ENCODE measurements around the gene GRIA4.

Gene GRIA4

DNA sequence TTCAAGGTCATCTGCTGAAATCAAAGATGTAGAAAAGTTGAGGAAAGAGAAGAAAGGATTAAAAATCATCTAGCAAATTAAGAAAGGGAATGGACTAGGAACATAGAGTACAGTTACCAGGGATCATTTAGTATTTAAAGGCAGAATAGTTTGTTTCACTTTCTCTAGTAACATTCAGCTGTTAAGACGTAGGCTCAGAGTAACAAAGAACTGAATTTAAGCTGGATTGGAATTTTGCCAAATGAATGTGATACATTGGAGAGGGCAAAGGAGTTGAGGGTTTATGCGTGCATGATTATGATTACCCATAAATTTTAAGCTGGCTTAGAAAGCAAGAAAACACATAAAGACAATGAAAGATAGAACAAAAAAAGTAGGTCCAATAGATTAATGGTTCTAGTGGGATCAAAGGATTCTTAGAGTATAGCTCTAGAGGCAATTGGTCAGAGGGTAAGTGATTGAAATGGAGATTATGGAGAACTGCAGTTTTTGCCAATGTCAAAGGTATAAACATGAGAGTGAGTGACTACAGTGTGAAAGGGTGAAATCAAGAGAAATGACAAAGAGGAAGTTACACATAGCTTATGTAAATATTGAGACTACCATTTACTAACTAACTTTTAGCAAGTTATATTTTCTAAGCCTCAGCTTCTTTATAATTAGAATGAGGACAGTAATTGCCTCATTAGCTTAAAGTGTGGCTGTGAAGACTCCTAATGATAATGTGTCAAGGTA lies 190.0 kb downstream of the GRIA4 start:
- DNase-seq, result no peak

DNA sequence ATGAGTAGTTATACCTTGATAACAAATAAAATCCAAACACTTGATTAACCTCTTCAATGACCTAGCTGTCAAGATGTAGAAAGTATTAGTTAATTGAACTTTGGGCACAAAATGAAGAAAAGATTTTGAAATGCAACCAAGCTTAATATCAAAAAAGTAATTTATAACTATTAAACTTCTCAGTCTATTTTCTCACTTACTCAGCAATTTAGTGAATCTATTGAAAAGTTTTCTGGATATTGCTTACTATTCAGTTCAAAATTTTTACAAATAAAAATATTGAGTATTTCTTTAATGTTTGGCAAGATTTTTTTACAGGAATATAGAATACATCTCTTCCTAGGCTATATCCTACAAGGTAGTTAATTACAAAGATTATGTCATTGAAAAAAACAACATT lies 192.5 kb downstream of the GRIA4 start:
- no peak for DNase-seq

DNA sequence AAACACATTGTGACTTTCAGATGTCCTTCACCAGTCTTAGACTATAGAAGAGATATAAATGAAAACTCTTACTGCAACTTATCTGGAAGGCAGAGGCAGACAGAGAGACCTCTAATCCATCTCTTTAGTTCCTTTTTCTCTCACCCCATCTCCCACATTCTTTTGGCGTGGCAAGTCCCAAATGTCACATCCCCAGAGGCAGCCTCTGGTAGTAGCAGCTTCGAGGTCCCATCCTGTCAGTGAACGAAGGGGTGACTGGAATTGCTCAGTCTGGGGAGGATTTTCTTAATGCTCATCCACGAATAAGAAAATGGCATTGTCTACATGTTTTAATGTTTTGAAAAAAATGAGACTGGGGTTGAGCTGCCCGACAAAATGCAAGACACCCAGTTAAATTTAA lies 201.4 kb downstream of the GRIA4 start:
- DNase-seq, result no peak

DNA sequence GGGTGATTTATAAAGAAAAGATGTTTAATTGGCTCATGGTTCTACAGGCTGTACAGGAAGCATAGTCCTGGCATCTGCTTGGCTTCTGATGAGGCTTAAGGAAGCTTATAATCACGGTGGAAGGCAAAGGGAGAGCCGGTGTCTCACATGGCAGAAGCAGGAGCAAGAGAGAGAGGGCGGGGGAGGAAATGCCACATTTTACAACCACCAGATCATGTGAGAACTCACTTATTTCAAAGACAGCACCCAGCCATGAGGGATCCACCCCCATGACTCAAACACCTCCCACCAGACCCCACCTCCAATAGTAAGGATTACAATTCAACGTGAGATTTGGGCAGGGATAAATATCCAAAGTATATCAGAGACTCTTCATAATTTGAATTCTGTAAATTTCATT lies 211.5 kb downstream of the GRIA4 start:
- DNase-seq, result no peak

DNA sequence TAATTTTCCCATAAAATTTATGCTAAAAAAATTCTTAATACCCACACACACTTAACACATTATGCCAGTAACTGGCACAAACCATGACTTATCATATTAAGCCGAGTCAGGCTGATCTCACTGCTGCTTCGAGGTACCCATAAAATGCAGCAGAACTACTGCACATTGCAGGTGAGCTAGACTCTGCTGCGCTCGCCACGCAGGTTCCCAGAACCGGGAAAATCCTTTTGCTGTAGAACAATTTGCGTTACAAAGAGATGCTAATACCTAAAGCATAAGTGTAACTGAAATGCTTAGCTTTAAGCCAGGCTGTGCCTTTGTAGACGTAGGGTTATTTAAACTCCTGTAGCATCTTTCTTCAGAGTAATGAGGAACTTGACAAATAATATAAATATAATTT lies 211.9 kb downstream of the GRIA4 start:
- DNase-seq, result no peak

DNA sequence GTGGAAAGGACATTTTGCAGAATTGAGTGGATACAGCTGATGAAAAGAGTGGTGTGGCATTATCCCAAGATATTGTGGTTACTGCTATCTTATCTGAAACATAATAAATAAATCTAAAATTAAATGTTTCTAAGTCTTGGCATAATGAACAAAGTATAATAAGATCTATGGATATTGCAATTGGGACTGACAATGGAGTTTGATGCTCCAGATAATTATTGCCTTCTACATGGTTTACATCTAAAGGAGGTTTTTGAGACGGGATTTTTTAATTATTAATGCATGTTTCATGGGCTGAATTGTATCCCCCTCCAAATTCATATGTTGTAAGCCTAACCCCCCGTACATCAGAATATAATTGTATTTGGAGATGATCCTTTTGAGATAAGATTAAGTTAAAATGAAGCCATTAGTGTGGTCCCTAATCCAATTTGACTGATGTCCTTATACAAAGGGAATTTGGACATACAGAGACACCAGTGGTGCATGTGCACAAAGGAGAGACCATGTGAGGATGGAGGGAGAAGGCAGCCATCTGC lies 213.7 kb downstream of the GRIA4 start:
- no peak for DNase-seq

DNA sequence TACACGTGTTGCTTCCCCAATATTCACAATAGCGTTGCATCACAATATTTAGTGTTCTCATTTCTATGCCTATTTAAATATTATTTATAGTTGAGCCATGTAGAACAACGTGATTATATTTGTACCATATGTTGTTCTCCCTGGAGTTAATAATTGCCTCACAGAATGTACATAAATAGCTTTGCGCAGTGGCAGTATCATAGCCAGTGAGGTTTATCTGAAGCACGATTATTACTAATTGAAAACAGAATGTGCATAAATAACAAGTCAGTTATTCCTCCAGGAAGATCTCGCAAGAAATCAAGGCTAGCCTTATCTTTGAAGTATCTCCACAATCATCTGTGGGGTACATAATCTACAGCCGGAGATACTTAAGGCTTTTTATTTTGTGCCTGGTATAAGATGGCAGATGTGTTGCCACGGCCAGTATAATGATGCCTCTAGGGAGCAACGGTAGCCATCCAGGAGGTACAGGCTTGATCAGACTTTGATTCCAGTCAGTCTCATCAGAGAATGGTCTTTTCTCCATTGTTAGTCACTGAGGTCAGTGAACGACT lies 214.7 kb downstream of the GRIA4 start:
- DNase-seq, result no peak

DNA sequence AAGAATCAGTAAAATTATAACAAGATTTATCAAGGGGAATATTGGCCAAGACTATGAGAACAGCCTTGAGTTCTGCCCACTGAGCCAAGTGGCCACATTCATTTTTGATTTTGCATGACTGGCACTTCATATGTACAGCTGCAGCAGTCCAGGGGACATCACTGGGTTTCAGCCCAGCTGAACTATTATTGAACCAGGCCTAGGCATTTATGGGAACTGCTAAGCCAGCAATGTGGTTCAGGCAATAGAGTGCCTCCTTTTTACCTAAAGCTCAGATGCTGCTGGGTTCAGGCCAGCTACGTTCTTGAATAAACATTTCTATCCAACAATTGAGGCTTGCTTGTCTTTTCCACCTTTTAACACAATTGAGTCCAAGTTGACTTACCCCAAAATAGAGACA lies 215.3 kb downstream of the GRIA4 start:
- DNase-seq, result no peak

DNA sequence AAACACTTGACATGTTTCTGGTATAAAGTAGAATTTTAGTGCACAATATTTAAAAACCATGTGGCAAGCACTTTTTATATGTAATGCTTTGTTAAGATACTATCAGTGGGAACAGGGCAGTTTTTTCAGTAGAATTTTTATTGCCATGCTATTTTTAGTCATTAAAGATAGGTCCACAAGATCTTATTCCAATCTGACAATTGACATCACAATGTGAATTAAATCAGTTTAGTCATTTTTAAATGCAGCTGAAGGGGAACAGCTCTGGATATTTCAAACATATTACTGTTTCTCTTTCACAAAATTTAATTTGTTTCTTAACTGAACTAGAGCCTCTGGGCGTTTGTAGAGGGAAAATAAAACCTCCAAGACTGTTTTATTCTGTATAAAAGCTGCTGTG lies 218.0 kb downstream of the GRIA4 start:
- DNase-seq, result no peak

DNA sequence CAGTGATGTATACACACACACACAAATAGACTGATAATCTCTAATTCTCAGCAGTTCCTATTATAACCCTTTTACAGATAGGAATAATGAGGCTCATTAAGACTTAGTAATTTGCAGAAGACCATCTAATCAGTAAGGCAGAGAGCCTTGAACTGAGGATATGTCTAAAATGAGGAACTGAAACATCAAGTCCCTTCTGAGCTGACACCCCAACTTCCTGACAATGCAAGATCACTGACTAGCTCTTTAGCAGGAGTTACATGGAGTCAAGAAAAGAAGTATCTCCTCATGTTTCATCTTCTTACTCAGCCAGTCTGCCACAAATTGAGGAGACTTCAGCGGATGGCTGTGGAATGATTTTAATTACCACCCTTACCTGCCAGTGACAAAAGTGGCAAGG lies 219.2 kb downstream of the GRIA4 start:
- DNase-seq, result no peak

DNA sequence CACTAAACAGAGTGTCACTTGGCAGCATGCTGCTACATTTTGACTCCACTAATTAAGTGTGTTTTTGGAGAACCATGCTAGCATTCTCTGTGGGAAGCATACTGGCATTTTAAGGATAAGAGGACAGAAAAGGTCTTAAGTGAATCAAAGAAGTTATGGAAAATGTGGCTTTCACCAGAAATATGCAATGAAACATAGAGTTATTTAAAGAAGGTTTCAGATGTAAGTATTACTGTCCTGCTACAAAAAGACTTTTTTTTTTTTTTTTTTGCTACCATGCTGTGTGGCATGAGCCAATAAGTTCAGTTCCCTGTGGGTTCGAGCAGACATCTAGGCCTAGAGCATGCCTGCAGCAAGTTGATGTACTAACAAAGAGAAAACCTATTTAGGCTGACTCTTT lies 224.6 kb downstream of the GRIA4 start:
- no peak for DNase-seq

DNA sequence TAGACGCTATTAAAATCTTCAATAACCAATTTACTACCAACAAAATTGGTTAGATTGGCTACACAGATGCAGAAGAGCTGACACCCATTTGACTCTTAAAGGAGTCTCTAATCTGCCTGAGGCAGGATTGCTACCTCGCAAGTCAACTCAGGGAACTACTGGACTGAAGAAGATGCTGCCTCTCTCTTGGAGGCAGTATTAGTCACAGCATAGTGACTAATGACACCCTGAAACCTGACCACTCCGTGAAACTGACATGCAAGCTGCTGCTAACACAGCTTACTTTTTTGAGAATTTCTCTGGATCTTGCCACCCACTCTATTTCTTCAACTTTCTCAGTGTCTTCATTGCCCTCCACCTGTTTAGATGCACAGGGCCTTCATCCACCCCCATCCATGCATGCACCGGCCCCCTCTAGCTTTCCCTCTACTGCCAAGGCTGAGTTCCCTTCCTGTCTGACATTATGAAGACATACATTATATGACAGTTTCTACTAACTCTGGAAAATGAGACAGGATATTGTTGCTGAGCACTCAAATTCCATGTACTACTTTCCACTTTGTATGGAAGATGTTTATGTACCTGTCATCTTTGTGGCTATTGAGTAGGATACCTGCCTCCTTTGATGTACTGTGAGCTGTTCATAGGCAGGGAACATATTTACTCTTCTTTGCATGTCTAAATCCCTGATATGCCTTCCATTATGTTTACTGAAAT lies 229.0 kb downstream of the GRIA4 start:
- DNase-seq, result no peak

DNA sequence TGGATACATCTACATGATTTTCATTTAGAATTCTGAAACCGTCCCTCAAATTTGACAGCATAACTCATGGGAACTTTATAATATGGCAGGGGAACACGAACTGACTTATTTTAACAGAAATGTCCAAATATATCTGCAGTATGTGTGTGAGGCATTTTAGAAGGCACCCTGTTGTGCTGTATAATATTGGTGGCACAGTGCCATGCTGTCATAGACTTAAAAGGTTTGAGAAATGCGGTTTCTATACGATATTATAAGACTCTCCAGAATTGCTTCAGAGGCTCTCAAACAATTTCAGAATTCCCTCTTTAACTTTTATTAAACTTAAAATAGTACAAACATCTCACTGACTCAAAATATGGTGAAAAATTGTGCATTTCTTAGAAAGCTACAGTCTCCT lies 230.5 kb downstream of the GRIA4 start:
- no peak for DNase-seq

DNA sequence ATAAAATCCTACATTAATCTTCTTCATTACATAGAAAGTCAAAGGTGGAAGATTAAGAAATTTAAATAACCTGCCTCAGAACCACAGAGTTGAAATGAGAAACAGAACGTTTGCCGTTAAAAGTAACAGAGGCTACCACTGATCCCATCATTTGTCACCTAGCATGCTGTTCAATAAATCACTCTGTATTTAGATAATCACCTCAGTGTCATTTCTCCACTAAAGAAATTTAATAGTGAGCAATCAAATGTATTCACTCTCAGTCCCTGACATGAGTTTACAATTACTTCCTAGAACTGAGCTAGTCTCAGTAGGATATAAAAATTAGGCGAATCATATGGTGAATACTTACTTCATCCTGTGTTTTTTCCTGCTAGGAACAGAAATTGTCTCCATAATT lies 242.5 kb downstream of the GRIA4 start:
- no peak for DNase-seq

DNA sequence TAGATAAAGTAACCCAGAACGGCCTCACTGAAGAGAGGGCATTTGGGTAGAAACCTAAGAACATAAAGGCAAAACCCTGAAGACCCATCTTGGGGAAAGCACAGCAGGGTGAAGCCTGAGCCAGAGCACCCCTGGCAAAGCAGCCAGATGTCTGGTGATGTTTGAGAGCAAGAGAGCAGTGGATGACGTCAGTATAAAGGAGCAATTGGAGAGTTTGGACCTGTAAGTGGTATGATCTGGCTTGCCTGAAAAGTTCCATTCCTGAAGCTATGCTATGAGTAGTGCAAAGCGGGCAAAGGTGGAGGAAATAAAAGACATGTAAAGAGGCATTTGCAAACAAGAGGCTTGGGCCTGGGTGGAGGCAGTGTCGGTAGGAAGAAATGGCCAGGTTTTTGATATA lies 244.4 kb downstream of the GRIA4 start:
- DNase-seq, result no peak

DNA sequence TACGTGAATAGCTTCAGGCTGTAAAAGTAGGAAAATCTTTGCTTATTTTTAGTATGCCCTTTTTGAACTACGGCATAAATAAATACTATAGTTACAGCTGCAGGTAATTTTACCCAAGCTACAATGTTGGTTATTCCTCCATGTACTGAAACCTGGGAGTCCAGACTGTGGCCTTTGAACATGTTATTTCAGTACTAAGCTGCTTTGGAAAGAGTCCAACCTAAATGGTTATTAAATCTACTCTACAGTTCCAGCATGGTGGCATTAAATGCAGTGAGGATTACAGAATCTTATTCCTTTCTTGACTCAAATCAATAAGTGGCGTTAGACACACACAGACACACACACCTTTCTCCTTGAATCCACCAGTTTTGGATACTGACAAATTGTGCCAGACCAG lies 247.1 kb downstream of the GRIA4 start:
- DNase-seq, result no peak

DNA sequence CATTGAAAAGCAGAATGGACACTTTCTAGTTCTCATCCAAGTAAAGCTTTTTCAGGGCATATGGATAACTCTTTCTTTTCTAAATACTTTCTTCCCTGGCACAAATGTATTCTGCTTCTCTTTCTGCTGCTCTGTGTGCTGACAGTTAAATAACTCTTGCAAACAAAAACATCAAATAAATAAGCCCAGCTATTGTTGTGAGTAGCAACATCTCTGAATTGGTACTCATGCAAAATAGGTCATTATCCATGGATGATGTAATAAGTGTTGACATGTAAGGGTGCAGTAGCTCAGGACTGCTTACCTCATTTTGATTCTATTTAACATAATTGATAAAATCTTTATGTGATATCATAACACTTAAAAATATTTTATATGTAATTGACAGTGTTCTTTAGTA lies 247.9 kb downstream of the GRIA4 start:
- DNase-seq, result no peak

DNA sequence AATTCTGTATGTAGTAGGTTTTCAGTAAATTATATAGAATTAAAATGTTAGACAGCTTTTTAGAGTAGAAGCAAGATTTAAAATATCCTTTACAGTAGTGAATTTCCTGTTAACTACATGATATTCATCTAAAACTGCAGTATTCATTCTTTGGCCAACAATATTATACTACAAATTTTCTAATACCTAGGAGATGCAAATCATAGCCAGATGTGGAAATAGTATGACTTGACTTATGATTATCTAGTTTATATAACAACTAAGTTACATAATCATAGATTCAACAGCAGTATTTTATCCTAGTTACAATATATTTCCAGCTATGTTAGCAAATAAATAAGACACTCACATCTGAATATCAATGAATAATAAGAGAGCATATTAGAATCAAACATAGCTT lies 249.0 kb downstream of the GRIA4 start:
- DNase-seq, result no peak

DNA sequence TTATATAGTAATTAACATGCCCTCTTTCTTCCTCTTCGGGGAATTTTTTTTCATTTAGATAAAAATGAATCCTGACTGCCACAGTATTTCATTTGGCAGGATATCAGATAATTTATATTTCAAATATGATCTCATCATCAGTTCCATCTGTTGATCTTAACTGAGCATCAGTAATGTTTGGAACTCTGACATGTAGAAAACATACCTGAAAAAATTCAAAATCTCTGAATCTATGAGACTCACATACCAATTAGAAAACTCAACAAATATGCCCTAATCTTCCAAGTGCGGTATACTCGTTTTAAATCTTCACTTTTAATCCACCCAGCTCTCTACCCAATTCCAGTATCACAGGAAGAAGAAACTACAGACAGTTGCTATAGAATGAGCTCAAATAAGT lies 250.2 kb downstream of the GRIA4 start:
- no peak for DNase-seq

DNA sequence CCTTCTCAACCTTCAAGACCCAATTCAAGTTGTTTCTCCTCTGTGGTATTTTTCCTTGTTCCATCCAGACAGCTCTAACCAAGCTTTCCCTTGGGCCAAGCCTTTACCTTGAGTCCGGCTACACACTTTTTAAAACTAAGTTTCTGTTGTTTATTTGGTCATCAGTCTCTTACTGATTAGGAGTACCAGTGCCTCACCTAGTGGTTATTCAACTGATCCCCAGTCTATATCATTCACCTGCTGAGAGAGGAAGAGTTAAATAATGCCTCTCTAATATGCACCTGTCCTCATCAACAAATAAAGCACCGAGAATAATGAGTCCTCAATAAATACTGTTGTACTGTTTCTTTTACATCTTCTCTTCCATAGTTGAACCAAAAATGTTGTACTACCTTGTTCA lies 251.4 kb downstream of the GRIA4 start:
- DNase-seq, result no peak

DNA sequence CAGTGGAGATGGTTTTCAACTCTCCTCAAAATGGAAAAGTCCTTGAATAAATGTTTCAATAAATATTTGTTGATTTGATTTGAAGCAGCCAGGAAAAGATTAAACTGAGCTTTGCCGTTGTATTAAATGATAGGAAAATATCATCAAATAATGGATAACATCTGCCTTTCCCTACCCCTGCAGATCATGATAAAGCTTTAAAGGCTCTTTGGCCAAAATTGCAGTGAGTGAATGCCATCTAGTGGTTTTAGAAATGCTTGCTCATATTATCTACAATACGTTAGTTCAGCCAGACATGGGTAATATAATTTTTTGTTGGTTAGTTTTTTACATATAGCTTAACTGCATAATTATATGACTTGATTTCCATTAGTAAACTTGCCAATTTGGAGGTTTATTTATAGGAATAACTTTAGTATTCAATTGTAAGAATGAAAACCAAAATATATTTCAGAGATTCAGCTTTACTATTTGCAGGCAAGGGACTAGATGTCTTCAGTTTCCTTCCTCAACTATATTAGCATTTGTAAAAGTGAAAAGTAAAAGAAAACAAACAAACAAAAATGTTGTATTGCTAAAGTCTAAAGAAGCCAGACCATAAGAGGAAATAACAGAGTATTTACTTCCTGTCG lies 253.0 kb downstream of the GRIA4 start:
- no peak for DNase-seq

DNA sequence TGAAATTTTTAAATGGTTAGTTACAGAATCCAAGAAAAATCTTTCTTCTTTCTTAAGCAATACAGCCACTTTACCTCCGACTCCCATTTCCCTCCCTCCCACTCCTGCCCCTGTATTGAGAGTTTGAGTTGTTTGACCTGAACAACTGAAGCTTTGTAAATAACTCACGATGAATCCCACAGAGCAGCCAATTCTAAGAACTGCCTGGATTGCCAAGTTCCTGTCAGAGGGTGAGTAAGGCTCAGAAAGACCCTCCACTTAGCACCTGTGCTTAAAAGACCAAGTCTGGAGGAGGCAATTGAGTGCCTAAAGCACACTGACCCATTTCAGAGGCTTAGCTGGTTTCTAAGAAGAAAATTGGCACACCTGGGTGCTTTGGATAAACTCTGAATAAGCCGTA lies 253.7 kb downstream of the GRIA4 start:
- DNase-seq, result no peak

DNA sequence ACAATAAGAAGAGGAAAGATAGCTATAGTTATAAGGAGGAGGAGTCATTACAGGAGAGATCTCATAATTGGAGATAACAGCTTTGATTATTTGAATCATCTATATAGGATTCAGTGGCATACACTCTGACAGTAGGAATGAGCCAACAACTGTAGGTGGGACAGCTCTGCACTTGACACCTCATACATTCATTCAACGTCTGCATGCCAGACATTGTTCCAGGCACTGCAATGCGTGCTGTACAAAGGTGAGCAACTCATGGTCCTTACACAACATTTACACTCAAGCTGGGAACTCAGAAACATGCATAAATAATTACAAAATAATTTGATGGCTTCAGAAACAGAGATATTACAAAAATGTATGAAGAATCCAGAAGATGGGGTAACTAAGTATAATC lies 257.9 kb downstream of the GRIA4 start:
- DNase-seq, result no peak

DNA sequence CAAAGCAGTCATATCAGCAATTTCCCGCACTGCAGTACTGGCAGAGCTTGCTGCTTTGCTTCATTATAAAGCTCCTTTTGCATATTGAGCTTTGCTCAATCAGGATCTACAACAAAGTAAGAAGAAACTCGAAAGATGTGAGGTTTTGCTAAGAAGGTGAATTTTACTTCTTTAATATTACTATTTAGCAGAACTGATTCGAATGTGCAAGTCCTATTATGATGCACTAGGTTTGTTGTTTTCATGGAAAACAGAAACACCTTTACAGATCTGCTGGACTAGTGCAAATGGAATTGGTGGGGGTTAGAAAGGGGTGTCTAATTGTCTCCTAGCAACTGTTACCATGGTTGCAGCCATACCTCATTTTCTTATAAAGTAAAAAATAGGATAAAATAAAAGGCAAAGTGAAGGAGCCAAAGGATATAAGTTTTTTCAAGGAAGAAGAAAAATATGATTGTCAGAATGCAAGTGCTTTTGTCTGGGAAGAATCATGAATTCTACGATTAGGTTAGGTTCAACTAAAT lies 259.0 kb downstream of the GRIA4 start:
- no peak for DNase-seq

All from stimulated activated CD4-positive, alpha-beta T cell treated with anti-CD3 and anti-CD28 coated beads, Interleukin-15, amount 100 ng/mL, for 24 hours (primary cell).